ENCODE data around the gene TMEM50A. TPM values are rescaled to one million over a fixed set of nuclear protein-coding genes. Genes with fewer than 3 reads are reported as not detected.
A peak's percentile ranks its signal among the peaks of the same experiment; 100 is the strongest.
"Not testable (repeated sequence)": the region's sequence is repeated elsewhere in the genome, so short reads cannot be mapped to it uniquely, and the experiment has no call there.

The TMEM50A gene
- total RNA-seq, 1 donor from 2014 or later: 95.6 TPM

GRCh38 chr1:25360596-25361581 is 22.8 kb downstream of the TMEM50A start:
- DNase-seq (ENCODE audit: low spot score): no peak
- Mint-ChIP-seq H3K9me3 (no peaks in the 10 kb centered on the region), H3K4me1 (no peaks in the 10 kb centered on the region), H3K27ac (peak overlapping the region; percentile 9), H3K4me3 (no peak overlapping the region), H3K36me3 (peaks cover 24% of the 10 kb centered on the region), H3K27me3 (ENCODE audit: insufficient read depth, low read depth) (peaks cover 2% of the 10 kb centered on the region)
- TF ChIP-seq CTCF (IDR thresholded peaks at IDR 0.05) (no peak), EZH2phosphoT487 (IDR thresholded peaks at IDR 0.05) (no peak), EZH2 (IDR thresholded peaks at IDR 0.05) (no peak)
- H3K27ac ChIP-seq: no peak overlapping the region
- peaks cover 4% of the 10 kb centered on the region for H3K36me3 ChIP-seq
- no peaks in the 10 kb centered on the region for H3K27me3 ChIP-seq
- no peaks in the 10 kb centered on the region for H3K4me1 ChIP-seq
- no peak overlapping the region for H3K4me2 ChIP-seq
- H3F3A ChIP-seq (ENCODE audit: low read depth): no peaks in the 10 kb centered on the region
- H3K9ac ChIP-seq: no peak overlapping the region
- no peaks in the 10 kb centered on the region for H4K20me1 ChIP-seq (ENCODE audit: low read depth)
- H3K79me2 ChIP-seq (ENCODE audit: low read depth): no peaks in the 10 kb centered on the region
- H3K9me3 ChIP-seq (ENCODE audit: low read depth): no peaks in the 10 kb centered on the region
- no peak overlapping the region for H3K4me3 ChIP-seq
- H2AFZ ChIP-seq (replicated peaks): no peak overlapping the region

GRCh38 chr1:25361901-25362300 is 23.8 kb downstream of the TMEM50A start:
- no peaks in the 10 kb centered on the region for H3F3A ChIP-seq (ENCODE audit: low read depth)
- no peaks in the 10 kb centered on the region for H3K4me1 Mint-ChIP-seq
- no peaks in the 10 kb centered on the region for H3K9me3 ChIP-seq (ENCODE audit: low read depth)
- H3K27ac ChIP-seq: no peak overlapping the region
- H3K4me2 ChIP-seq: no peak overlapping the region
- TF ChIP-seq CTCF (IDR thresholded peaks at IDR 0.05): no peak
- no peak for TF ChIP-seq EZH2 (IDR thresholded peaks at IDR 0.05)
- no peak for TF ChIP-seq EZH2phosphoT487 (IDR thresholded peaks at IDR 0.05)
- H3K36me3 Mint-ChIP-seq: peaks cover 20% of the 10 kb centered on the region
- H2AFZ ChIP-seq (replicated peaks): no peak overlapping the region
- no peak overlapping the region for H3K9ac ChIP-seq
- DNase-seq (ENCODE audit: low spot score): no peak
- no peak overlapping the region for H3K4me3 Mint-ChIP-seq
- no peaks in the 10 kb centered on the region for H3K79me2 ChIP-seq (ENCODE audit: low read depth)
- H3K9me3 Mint-ChIP-seq: no peaks in the 10 kb centered on the region
- H3K27me3 ChIP-seq: no peaks in the 10 kb centered on the region
- no peaks in the 10 kb centered on the region for H3K4me1 ChIP-seq
- H3K36me3 ChIP-seq: peaks cover 2% of the 10 kb centered on the region
- H3K4me3 ChIP-seq: no peak overlapping the region
- H4K20me1 ChIP-seq (ENCODE audit: low read depth): no peaks in the 10 kb centered on the region
- H3K27me3 Mint-ChIP-seq (ENCODE audit: insufficient read depth, low read depth): no peaks in the 10 kb centered on the region
- H3K27ac Mint-ChIP-seq: peak overlapping the region; percentile 9

- H3K9me3 ChIP-seq (ENCODE audit: low read depth); DNase-seq (ENCODE audit: low spot score); H3K4me1 Mint-ChIP-seq; H3K4me3 ChIP-seq; H3K4me3 Mint-ChIP-seq; H3K4me2 ChIP-seq; H3F3A ChIP-seq (ENCODE audit: low read depth); H3K79me2 ChIP-seq (ENCODE audit: low read depth); H3K36me3 ChIP-seq; H3K27me3 Mint-ChIP-seq (ENCODE audit: insufficient read depth, low read depth); H3K9ac ChIP-seq; H3K27ac Mint-ChIP-seq; H2AFZ ChIP-seq (replicated peaks); H3K9me3 Mint-ChIP-seq; H3K4me1 ChIP-seq; H4K20me1 ChIP-seq (ENCODE audit: low read depth); H3K27ac ChIP-seq; H3K27me3 ChIP-seq: not testable (repeated sequence)
- H3K36me3 Mint-ChIP-seq: peaks cover 15% of the 10 kb centered on the region
Observed at GRCh38 chr1:25362634-25363559, 24.8 kb downstream of the TMEM50A start.
